ENCODE results near the gene GALK2.

GRCh38 chr15:49189631-49190030, 19.6 kb downstream of the GALK2 start:
- TF ChIP-seq CTCF (IDR thresholded peaks at IDR 0.05) (no peak), POLR2AphosphoS5 (IDR thresholded peaks at IDR 0.05) (no peak)

Data from breast epithelium (tissue), 3 donors.